Activated T-cell treated with anti-CD3 and anti-CD28 coated beads, Interleukin-2, amount 50 U/mL, for 1 hour (primary cell): ENCODE measurements around the gene CXorf38.
"Not testable (repeated sequence)": the region's sequence is repeated elsewhere in the genome, so short reads cannot be mapped to it uniquely, and the experiment has no call there.

Source experiments
- DNase-seq: peaks from one replicate; pipeline ENCODE4 v3.0.0-alpha.2; 2020

The CXorf38 gene

DNA sequence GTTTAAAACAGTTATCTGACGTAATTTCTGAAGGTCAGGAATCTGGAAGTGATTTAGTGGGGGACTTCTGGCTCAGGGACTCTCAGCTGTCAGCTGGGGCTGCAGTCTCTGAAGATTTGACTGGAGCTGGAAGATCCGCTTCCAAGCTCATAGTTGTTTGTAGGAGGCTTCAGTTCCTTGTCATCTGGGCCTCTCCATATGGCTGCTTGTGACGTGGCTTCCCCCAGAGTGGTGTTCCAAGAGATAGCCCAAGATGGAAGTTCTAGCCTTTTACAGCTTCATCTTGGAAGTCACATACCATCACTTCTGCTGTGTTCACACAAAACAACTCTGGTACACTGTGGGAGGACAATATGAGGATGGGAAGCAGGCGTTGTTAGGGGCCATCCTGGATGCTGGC is 22.1 kb downstream of the CXorf38 start:
- no peak for DNase-seq

- no peak for DNase-seq
These were observed 23.7 kb downstream of the CXorf38 start for GRCh38 chrX:40623665-40624064.

- no peak for DNase-seq
These were observed 24.2 kb downstream of the CXorf38 start, which contains the start of gene MPC1L for GRCh38 chrX:40623139-40623536. TSS of gene MPC1L (plus strand) at chrX:40623428. CDS start at chrX:40623566, 138 bp downstream.

DNA sequence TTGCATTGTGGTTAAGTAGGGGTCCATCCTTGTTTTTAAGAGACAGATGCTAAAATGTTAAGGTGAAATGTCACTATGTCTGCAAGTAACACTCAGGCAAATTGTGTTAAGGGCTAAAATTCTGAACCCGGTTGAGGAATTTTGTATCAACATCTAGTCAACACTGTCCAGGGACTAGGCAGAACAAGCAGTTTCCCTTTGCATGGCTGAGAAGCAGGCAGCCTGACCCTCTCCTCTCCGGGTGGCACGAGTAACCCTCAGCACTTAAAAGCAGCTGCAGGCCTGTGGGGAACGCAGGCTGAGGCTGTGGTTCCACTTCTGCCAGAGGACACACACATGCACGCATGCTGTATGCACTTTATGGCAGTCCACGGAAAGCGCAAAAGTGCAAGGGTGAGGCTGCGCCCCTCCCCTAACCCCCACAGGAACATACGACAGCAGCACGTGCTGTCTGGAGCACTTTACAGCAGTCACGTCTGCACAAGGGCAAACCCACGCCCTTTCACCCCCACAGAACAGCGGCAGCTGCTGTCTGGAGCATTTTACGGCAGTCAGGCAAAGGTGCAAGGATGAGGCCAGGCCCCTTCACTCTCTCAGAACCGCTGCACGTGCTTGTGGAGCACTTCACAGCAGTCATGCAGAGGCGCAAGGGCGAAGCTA is 24.8 kb downstream of the CXorf38 start:
- DNase-seq, result no peak

- no peak for DNase-seq
These were observed 29.8 kb downstream of the CXorf38 start for GRCh38 chrX:40617566-40617965.

GRCh38 chrX:40615976-40616375 is 31.4 kb downstream of the CXorf38 start:
- no peak for DNase-seq

- no peak for DNase-seq
These were observed 34.9 kb downstream of the CXorf38 start for GRCh38 chrX:40612511-40612910.

DNA sequence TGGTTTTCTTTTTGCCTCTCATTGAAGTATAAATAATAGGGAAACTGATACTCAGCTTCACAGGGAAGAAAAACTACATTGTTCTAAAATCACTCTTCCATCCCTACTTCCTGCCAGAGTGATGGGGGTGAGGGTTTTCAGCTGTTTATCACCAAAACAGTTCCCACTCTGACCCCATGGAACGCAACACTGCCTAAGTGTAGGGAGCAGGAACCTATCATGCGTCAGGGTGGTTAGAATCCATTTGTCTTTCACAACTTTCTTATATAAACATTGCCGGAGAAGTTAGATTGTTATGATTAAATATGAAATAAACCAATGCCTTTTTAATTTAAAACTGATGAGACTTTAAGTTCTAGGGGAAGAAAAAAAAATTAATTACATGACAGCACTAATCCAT is 40.0 kb downstream of the CXorf38 start:
- no peak for DNase-seq

DNA sequence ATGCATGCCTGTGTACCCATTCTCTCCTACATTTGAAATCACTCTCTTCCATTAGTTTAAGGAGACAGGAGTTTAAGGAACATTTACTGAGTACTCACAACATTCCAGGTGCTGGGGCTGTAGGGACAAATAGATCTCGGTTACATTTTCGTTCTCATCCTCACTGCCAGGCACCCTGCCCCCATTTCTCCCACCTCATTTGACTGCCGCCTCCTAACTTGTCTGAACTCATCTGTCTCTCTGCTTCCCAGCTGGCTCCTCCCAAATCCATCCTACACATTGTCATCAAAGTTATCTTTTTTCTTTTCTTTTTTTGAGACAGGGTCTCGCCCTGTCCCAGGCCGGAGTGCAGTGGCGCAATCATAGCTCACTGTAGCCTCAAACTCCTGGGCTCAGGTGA is 43.9 kb downstream of the CXorf38 start:
- no peak for DNase-seq

GRCh38 chrX:40589616-40590321 is 57.6 kb downstream of the CXorf38 start:
- not testable (repeated sequence) for DNase-seq

DNA sequence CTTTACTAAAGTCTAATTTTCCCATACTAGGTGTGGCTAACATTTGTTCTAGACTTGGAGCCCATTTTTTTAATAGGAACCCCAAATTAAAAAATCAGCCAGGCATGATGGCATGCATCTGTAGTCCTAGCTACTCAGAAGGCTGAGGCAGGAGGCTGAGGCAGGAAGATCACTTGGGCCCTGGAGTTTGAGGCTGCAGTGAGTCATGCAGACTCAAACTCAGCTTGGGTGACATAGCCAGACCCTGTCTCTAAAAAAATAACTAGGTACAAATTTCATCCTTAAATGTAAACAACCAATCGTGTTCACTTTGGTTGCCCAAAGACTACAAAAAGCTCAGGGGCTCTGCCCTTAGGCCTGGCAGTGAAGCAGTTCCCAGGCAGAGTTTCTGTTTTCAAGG is 59.7 kb downstream of the CXorf38 start:
- not testable (repeated sequence) for DNase-seq

- no peak for DNase-seq
These were observed 64.5 kb downstream of the CXorf38 start for GRCh38 chrX:40582811-40583210.

DNA sequence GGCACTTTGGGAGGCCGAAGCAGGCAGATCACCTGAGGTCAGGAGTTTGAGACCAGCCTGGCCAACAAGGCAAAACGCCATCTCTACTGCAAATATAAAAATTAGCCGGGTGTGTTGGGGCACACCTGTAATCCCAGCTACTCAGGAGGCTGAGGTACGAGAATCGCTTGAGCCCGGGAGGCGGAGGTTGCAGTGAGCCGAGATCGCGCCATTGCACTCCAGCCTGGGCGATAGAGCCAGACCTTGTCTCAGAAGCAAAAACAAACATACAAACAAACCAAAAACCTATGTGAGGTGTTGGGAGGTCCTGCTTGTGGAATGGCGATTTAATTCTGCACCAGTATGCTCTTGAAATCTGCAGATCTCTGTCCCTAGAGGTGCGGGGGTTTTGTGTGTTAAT is 65.2 kb downstream of the CXorf38 start:
- not testable (repeated sequence) for DNase-seq

DNA sequence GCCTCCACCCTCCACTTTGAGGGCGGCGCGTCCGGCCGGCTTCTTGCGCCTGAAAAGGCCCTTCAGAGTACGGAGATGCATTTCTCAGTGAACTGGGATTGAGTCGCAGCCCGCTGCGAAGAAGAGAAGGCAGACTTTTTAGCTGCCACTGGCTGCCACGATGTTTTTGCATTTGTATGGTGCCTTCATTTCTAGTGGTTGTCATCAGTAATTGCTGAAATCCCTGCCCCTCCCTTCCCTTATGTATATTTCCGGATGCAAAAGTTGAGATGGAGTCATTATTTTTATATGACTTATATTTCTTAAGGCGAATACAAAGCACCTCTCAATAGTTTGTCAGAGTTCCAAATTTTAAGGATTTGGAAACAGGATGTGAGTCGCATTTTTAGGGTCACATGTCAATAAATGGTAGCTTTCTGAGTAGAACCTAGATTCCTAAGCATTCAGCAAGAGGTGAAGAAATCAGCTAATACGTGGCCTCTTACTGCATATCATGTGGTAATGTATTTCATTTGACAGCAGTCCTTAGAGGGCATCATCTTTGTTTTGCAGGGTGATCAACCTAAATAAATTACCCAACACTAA is 65.9 kb downstream of the CXorf38 start:
- DNase-seq, result peak; percentile 40

GRCh38 chrX:40580537-40581335 is 66.6 kb downstream of the CXorf38 start, which contains the start of gene ATP6AP2:
TSS of gene ATP6AP2 (plus strand) at chrX:40580970. CDS start at chrX:40581066, 96 bp downstream.
- DNase-seq, result peak; percentile 85

DNA sequence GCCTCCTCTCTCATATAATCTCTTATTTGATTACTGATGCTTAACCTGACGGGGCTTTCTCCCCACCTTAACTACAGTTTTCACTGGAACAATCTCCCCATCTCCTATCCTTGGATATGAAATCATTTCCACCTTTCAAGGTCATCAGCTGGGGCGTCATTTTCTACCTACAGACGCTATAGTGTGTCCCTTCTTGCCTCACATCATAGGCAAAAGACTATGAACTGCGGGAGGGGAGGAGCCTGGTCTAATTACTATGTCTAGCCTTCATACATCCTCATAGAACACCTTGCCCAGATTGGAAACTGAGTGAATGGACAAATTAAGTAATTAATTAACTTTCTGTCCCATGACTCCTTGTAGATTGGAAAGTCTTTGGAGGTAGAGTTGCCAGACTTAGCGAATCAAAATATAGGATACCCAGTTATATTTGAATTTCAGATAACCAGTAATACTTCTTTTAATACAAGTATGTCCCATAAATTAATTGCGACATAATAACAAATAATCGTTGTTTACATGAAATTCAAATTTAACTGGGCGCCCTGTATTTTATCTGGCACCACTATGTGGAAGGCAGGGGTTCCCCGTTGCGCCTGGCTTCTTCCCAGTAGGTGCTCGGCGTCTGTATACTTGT is 67.3 kb downstream of the CXorf38 start:
- DNase-seq, result no peak

DNA sequence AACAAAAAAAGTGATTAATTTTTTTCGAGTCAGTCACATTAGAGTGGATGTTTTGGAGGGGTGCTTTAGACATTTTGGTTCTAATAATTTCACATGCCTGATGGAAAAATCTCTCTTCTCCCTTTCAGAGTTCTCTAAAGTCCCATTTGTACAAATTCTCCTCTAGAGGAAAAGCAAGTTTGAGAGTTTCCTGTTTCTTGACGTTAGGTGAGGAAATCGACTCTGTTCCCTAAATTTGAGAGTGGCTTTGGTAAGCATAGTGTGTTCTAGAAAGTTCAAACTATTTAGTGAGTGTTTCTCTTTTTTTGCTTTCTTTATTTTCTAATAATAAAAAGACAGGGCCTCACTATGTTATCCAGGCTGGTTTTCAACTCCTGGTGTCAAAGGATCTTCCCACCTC is 68.2 kb downstream of the CXorf38 start:
- DNase-seq, result no peak

DNA sequence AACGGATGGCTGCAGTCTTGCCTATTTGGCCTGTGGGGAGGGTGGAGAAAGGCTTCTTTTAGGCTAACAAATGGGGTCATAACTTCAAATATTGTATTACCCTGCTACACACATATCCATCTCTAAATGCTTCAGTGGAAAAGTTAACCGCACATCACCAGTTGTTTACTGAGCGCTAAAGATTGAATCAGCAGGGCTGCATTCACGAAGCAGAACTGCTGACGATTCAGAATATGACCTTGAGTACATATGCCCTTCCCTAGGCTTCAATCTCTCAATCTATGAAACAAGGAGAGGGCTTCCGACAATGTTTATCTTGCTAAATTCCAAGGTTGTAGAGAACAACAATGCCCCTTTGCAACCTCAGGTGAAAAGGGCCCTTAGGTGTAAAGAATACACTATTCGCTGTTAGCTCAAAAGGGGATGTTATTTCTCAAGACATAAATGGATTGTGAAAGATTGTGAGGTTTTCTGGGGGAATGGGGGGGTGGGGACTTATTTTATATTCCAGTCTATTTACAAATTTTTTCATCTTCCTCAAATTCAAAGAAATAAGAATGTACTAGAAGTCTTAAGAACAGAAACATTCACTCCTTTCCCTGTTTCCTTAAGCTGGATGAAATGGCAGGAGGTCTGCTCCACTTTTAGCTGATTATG is 69.2 kb downstream of the CXorf38 start:
- DNase-seq, result no peak
